ENCODE measurements around the gene ZFPL1. TPM values are rescaled to one million over a fixed set of nuclear protein-coding genes. Genes with fewer than 3 reads are reported as not detected.

ZFPL1 gene
- total RNA-seq, 4 donors from 2014 or later, result 24.0 to 52.2 (median 32.2) TPM

- intact Hi-C loops (cut with DNase I), result no loop called here
- WGBS, 2 donors, result 32% methylated on average over 12 of the region's 56 CpGs; no CpG with 5 or more reads in 1 of the 2 donors
- DNase-seq, result no peak
Measured at GRCh38 chr11:65047581-65048422, 36.2 kb upstream of the ZFPL1 start.

DNA sequence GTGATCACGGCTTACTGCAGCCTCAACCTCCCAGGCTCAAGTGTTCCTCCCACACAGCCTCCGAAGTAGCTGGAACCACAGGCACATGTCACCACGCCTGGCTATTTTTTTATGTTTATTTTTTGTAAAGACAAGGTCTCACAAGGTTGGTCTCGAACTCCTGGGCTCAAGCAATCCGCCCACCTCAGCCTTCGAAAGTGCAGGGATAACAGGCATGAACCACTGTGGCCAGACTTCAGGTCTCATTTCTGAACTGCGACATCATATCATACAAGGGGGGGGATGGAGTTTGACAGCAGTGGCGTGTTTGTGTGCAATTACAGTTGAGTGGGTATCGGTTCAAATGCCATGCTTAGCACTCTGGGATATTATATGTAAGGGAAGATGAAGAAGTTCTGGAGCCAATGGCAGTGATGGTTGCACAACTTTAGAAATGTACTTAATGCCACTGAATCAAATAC lies 32.6 kb upstream of the ZFPL1 start:
- Histone ChIP-seq H3K4me3 (no peak overlapping the region), H3K9me3 (no peaks in the 10 kb centered on the region), H3K36me3 (no peaks in the 10 kb centered on the region), H3K27ac (no peak overlapping the region), H3K27me3 (peaks cover 0 to 11% (median 0%) of the 10 kb centered on the region in 4 donors), H3K4me1 (peaks cover 11 to 21% (median 12%) of the 10 kb centered on the region in 3 donors)
- intact Hi-C loops (cut with DNase I), result no loop called here
- DNase-seq, result no peak
- 64 to 78% methylated on average over 5 to 9 of the region's 9 CpGs for WGBS, 2 donors
- TF ChIP-seq CTCF (IDR thresholded peaks at IDR 0.05) (no peak), POLR2A (IDR thresholded peaks at IDR 0.05) (no peak)

More at GRCh38 chr11:65047581-65048422, 36.2 kb upstream of the ZFPL1 start:
- peaks cover 0 to 15% (median 6%) of the 10 kb centered on the region in 3 donors for H3K36me3 ChIP-seq
- TF ChIP-seq CTCF (IDR thresholded peaks at IDR 0.05) (no peak), POLR2A (IDR thresholded peaks at IDR 0.05) (no peak)
- peak overlapping the region; percentile 33 to 74 (median 52) for H3K4me3 ChIP-seq
- no peaks in the 10 kb centered on the region for H3K9me3 ChIP-seq
- H3K4me1 ChIP-seq, result peaks cover 12 to 42% (median 17%) of the 10 kb centered on the region in 3 donors
- H3K27ac ChIP-seq, result peak overlapping the region; percentile 23 to 81 (median 58)
- H3K27me3 ChIP-seq, result no peaks in the 10 kb centered on the region

DNA sequence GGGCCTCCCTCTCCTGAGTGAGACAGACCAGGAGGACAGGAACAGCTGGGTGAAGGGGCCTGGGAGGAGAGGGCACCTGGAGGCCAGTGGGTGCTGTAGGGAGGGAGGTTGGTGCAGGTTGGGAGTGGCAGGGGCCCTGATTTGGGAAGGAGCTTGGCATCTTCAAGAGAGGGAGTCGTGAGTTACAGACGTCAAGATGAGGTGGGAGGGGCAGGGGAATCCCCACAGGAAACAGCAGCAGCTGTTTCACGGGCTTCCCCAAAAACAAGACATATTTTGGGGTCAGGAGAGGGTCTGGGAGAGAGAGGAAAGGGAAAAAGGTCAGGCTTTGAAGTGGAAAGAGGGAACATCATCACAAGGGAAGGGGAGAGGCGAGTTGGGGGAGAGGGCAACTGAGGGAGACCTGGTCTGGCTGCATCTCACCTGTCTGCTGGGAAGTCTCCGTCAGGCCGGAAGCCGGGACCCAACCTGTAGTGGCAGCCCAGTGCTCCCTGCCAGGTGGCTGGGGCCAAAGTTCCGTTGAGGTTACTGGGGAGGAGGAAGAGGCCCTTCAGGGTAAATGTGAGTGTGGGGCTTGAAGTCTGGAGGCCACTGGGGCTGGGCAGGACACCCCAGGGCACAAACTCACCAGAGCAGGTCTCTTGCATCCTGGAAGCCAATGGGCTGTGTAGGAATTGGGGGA lies 30.1 kb upstream of the ZFPL1 start:
- DNase-seq, result no peak
- H3K4me3 ChIP-seq, result no peak overlapping the region
- H3K4me1 ChIP-seq, result no peaks in the 10 kb centered on the region
- no peaks in the 10 kb centered on the region for H3K9me3 ChIP-seq
- H3K27ac ChIP-seq, result no peak overlapping the region
- intact Hi-C loops (cut with DNase I), result no loop called here
- H3K36me3 ChIP-seq, result no peaks in the 10 kb centered on the region
- peaks cover 0 to 11% (median 0%) of the 10 kb centered on the region in 4 donors for H3K27me3 ChIP-seq
- no peak for TF ChIP-seq CTCF (IDR thresholded peaks at IDR 0.05)
- TF ChIP-seq POLR2A (IDR thresholded peaks at IDR 0.05), result no peak
- 47 to 52% methylated on average over 8 of the region's 8 CpGs for WGBS, 2 donors

DNA sequence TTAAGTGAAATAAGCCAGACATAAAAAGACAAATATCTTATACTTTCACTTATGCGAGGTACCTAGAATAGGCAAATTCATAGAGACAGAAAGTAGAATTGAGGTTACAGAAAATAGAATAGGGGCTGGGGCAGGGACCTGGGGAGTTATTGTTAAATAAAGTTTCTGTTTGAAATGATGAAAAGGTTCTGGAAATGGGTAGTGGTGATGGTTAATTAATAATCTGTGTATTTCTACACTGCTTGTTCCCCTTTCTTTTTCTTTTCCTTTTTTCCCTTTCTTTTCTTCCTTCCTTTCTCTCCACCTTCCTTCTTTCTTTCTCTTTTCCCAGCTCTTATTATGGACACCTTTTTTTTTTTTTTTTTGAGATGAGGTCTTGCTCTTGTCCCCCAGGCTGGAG lies 28.5 kb upstream of the ZFPL1 start:
- intact Hi-C loops (cut with DNase I), result no loop called here
- Histone ChIP-seq H3K27me3 (peaks cover 0 to 11% (median 0%) of the 10 kb centered on the region in 4 donors), H3K4me1 (no peaks in the 10 kb centered on the region), H3K36me3 (no peaks in the 10 kb centered on the region), H3K27ac (no peak overlapping the region), H3K9me3 (no peaks in the 10 kb centered on the region), H3K4me3 (no peak overlapping the region)
- 82 to 88% methylated on average over 1 of the region's 1 CpG for WGBS, 2 donors
- TF ChIP-seq CTCF (IDR thresholded peaks at IDR 0.05) (no peak), POLR2A (IDR thresholded peaks at IDR 0.05) (no peak)
- no peak for DNase-seq

DNA sequence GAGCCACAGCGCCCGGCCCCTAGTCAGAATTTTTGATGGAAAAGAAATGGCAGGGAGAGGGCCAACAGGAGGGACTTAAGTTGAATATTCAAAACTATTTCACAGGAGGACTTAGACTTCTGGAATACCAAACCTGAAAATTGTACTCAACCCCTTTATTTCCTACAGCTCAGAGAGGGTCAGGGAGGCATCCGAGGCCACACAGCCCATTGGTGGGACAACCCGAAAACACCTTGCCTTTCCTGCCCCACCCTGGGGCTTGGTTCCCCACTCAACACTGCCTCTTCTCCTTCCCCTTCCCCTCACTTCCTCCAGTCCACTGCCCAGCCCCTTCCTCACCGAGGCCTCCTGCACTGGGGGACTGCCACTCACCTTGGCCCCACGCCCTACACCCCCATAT lies 27.0 kb upstream of the ZFPL1 start:
- Histone ChIP-seq H3K4me3 (no peak overlapping the region), H3K4me1 (no peaks in the 10 kb centered on the region), H3K9me3 (no peaks in the 10 kb centered on the region), H3K27me3 (peaks cover 0 to 11% (median 0%) of the 10 kb centered on the region in 4 donors), H3K36me3 (no peaks in the 10 kb centered on the region), H3K27ac (no peak overlapping the region)
- no peak for TF ChIP-seq POLR2A (IDR thresholded peaks at IDR 0.05)
- no peak for TF ChIP-seq CTCF (IDR thresholded peaks at IDR 0.05)
- DNase-seq, result no peak
- 83 to 89% methylated on average over 5 to 6 of the region's 6 CpGs for WGBS, 2 donors
- intact Hi-C loops (cut with DNase I), result no loop called here
